ENCODE data around the gene ARSG. TPM values are rescaled to one million over a fixed set of nuclear protein-coding genes. Genes with fewer than 3 reads are reported as not detected.

Gene ARSG
- total and polyA plus RNA-seq, 2 of the 8 experiments (the other 6 are each of a cell fraction or from before 2014, with no cell fraction given) = 3.3 to 4.0 TPM

DNA sequence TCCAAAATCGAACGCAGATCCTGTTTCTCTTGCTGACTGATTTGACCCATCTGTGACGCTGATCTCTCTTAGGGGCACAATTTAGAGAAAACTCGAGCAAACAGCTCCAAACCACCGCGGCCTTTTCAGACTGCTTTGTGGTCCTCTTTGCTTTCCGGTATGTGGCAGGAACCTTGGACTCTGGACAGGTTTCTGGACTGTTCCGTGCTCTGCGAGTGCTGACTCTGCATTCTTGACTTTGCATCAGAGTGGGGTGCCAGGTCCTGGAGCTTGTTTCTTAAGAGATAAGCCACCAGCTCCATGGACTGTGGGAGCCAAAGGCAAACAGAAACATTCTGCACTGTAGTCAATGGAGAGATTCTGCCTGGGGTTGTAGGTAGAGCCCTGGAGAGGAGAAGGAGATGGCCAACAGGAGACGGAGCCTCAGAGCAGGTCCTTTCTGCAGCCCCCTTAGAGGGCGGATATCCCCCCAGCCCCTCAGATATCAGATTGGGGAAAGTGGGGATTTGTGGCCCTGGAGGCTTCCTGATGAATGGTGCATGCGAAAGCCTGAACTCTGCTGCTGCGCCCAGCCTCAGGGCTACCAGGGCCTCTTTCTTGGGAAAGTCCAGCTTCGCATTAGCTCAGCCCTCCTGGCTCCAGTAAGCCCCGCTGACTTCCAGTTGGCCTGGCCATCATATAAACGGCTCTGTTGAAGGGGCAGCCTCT lies 100.4 kb downstream of the ARSG start (continued):
- TF ChIP-seq, protein P1, sequence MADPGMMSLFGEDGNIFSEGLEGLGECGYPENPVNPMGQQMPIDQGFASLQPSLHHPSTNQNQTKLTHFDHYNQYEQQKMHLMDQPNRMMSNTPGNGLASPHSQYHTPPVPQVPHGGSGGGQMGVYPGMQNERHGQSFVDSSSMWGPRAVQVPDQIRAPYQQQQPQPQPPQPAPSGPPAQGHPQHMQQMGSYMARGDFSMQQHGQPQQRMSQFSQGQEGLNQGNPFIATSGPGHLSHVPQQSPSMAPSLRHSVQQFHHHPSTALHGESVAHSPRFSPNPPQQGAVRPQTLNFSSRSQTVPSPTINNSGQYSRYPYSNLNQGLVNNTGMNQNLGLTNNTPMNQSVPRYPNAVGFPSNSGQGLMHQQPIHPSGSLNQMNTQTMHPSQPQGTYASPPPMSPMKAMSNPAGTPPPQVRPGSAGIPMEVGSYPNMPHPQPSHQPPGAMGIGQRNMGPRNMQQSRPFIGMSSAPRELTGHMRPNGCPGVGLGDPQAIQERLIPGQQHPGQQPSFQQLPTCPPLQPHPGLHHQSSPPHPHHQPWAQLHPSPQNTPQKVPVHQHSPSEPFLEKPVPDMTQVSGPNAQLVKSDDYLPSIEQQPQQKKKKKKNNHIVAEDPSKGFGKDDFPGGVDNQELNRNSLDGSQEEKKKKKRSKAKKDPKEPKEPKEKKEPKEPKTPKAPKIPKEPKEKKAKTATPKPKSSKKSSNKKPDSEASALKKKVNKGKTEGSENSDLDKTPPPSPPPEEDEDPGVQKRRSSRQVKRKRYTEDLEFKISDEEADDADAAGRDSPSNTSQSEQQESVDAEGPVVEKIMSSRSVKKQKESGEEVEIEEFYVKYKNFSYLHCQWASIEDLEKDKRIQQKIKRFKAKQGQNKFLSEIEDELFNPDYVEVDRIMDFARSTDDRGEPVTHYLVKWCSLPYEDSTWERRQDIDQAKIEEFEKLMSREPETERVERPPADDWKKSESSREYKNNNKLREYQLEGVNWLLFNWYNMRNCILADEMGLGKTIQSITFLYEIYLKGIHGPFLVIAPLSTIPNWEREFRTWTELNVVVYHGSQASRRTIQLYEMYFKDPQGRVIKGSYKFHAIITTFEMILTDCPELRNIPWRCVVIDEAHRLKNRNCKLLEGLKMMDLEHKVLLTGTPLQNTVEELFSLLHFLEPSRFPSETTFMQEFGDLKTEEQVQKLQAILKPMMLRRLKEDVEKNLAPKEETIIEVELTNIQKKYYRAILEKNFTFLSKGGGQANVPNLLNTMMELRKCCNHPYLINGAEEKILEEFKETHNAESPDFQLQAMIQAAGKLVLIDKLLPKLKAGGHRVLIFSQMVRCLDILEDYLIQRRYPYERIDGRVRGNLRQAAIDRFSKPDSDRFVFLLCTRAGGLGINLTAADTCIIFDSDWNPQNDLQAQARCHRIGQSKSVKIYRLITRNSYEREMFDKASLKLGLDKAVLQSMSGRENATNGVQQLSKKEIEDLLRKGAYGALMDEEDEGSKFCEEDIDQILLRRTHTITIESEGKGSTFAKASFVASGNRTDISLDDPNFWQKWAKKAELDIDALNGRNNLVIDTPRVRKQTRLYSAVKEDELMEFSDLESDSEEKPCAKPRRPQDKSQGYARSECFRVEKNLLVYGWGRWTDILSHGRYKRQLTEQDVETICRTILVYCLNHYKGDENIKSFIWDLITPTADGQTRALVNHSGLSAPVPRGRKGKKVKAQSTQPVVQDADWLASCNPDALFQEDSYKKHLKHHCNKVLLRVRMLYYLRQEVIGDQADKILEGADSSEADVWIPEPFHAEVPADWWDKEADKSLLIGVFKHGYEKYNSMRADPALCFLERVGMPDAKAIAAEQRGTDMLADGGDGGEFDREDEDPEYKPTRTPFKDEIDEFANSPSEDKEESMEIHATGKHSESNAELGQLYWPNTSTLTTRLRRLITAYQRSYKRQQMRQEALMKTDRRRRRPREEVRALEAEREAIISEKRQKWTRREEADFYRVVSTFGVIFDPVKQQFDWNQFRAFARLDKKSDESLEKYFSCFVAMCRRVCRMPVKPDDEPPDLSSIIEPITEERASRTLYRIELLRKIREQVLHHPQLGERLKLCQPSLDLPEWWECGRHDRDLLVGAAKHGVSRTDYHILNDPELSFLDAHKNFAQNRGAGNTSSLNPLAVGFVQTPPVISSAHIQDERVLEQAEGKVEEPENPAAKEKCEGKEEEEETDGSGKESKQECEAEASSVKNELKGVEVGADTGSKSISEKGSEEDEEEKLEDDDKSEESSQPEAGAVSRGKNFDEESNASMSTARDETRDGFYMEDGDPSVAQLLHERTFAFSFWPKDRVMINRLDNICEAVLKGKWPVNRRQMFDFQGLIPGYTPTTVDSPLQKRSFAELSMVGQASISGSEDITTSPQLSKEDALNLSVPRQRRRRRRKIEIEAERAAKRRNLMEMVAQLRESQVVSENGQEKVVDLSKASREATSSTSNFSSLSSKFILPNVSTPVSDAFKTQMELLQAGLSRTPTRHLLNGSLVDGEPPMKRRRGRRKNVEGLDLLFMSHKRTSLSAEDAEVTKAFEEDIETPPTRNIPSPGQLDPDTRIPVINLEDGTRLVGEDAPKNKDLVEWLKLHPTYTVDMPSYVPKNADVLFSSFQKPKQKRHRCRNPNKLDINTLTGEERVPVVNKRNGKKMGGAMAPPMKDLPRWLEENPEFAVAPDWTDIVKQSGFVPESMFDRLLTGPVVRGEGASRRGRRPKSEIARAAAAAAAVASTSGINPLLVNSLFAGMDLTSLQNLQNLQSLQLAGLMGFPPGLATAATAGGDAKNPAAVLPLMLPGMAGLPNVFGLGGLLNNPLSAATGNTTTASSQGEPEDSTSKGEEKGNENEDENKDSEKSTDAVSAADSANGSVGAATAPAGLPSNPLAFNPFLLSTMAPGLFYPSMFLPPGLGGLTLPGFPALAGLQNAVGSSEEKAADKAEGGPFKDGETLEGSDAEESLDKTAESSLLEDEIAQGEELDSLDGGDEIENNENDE (IDR thresholded peaks at IDR 0.05; ENCODE audit: insufficient replicate concordance, low read length) = no peak
- TF ChIP-seq GABPA (IDR thresholded peaks at IDR 0.05; ENCODE audit: borderline replicate concordance, insufficient read depth, low read length) (no peak), JUND (IDR thresholded peaks at IDR 0.05; ENCODE audit: low read length) (no peak), RNF2 (IDR thresholded peaks at IDR 0.05; ENCODE audit: borderline replicate concordance, low read depth, low read length, missing control alignments, poor library complexity, severe bottlenecking) (no peak), EZH2 (IDR thresholded peaks at IDR 0.05; ENCODE audit: low read depth, low read length, severe bottlenecking) (no peak)

All from H1 (cell line).